ENCODE data around the gene SLC25A33.
A peak's percentile ranks its signal among the peaks of the same experiment; 100 is the strongest.

Gene SLC25A33

GRCh38 chr1:9600861-9601834 lies 61.9 kb downstream of the SLC25A33 start:
- no peak for FAIRE-seq
- DNase-seq (ENCODE audit: low spot score), result no peak

GRCh38 chr1:9601942-9602793 lies 62.9 kb downstream of the SLC25A33 start:
- FAIRE-seq (no peak), DNase-seq (ENCODE audit: low spot score) (no peak)

- no peak for FAIRE-seq
- DNase-seq (ENCODE audit: low spot score), result no peak
Observed at GRCh38 chr1:9602794-9603167, 63.5 kb downstream of the SLC25A33 start.

- no peak for FAIRE-seq
Observed at GRCh38 chr1:9603307-9603706, 64.0 kb downstream of the SLC25A33 start.

GRCh38 chr1:9603766-9604753 lies 64.8 kb downstream of the SLC25A33 start:
- DNase-seq (ENCODE audit: low spot score), result no peak
- FAIRE-seq, result no peak

More at GRCh38 chr1:9603307-9603706, 64.0 kb downstream of the SLC25A33 start:
- DNase-seq (ENCODE audit: low spot score), result no peak

GRCh38 chr1:9604836-9605235 lies 65.6 kb downstream of the SLC25A33 start:
- no peak for DNase-seq (ENCODE audit: low spot score)
- FAIRE-seq, result no peak

GRCh38 chr1:9605946-9606455 lies 66.7 kb downstream of the SLC25A33 start:
- no peak for DNase-seq (ENCODE audit: low spot score)
- no peak for FAIRE-seq

- no peak for FAIRE-seq
- DNase-seq (ENCODE audit: low spot score), result no peak
Observed at GRCh38 chr1:9606458-9606857, 67.2 kb downstream of the SLC25A33 start.

GRCh38 chr1:9606948-9607347 lies 67.7 kb downstream of the SLC25A33 start:
- FAIRE-seq (no peak), DNase-seq (ENCODE audit: low spot score) (no peak)

- FAIRE-seq (no peak), DNase-seq (ENCODE audit: low spot score) (no peak)
Observed at GRCh38 chr1:9607352-9607751, 68.1 kb downstream of the SLC25A33 start.

GRCh38 chr1:9609998-9610397 lies 70.7 kb downstream of the SLC25A33 start:
- no peak for DNase-seq (ENCODE audit: low spot score)

GRCh38 chr1:9610548-9610947 lies 71.3 kb downstream of the SLC25A33 start:
- no peak for FAIRE-seq
- no peak for DNase-seq (ENCODE audit: low spot score)

More at GRCh38 chr1:9609998-9610397, 70.7 kb downstream of the SLC25A33 start:
- FAIRE-seq, result no peak

- DNase-seq (ENCODE audit: low spot score) (no peak), FAIRE-seq (no peak)
Observed at GRCh38 chr1:9611716-9612115, 72.5 kb downstream of the SLC25A33 start.

- DNase-seq (ENCODE audit: low spot score), result no peak
Observed at GRCh38 chr1:9612162-9612845, 73.0 kb downstream of the SLC25A33 start.

GRCh38 chr1:9612871-9613624 lies 73.8 kb downstream of the SLC25A33 start:
- DNase-seq (ENCODE audit: low spot score) (no peak), FAIRE-seq (no peak)

More at GRCh38 chr1:9612162-9612845, 73.0 kb downstream of the SLC25A33 start:
- FAIRE-seq, result no peak

GRCh38 chr1:9613625-9614299 lies 74.5 kb downstream of the SLC25A33 start:
- DNase-seq (ENCODE audit: low spot score) (no peak), FAIRE-seq (no peak)

- DNase-seq (ENCODE audit: low spot score), result peak; percentile 60
Observed at GRCh38 chr1:9615316-9616063, 76.2 kb downstream of the SLC25A33 start.

More at GRCh38 chr1:9615316-9616063, 76.2 kb downstream of the SLC25A33 start:
- no peak for FAIRE-seq
